Measurements from ENCODE around the gene CLRN3.

GRCh38 chr10:127934383-127934782 lies 41.6 kb upstream of the CLRN3 start:
- TF ChIP-seq, protein P1, sequence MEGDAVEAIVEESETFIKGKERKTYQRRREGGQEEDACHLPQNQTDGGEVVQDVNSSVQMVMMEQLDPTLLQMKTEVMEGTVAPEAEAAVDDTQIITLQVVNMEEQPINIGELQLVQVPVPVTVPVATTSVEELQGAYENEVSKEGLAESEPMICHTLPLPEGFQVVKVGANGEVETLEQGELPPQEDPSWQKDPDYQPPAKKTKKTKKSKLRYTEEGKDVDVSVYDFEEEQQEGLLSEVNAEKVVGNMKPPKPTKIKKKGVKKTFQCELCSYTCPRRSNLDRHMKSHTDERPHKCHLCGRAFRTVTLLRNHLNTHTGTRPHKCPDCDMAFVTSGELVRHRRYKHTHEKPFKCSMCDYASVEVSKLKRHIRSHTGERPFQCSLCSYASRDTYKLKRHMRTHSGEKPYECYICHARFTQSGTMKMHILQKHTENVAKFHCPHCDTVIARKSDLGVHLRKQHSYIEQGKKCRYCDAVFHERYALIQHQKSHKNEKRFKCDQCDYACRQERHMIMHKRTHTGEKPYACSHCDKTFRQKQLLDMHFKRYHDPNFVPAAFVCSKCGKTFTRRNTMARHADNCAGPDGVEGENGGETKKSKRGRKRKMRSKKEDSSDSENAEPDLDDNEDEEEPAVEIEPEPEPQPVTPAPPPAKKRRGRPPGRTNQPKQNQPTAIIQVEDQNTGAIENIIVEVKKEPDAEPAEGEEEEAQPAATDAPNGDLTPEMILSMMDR (conservative IDR thresholded peaks at IDR 0.05 in 1 of 2, IDR thresholded peaks at IDR 0.05 in 1 of 2; ENCODE audit: extremely low read depth in 1 of 2, insufficient read depth in 1 of 2, low read depth in 1 of 2, low read length in 2 of 2): no peak
- no peak for TF ChIP-seq EZH2 (IDR thresholded peaks at IDR 0.05; ENCODE audit: borderline replicate concordance, low read length)

All from mammary epithelial cell (primary cell).